Spleen (tissue), 11 donors: ENCODE data around the gene UNC13A. TPM values are rescaled to one million over a fixed set of nuclear protein-coding genes. Genes with fewer than 3 reads are reported as not detected.

ENCODE experiments used
- DNase-seq: peaks from one replicate; pipeline ENCODE4 v3.0.0-alpha.2; 2020
- H3K27ac ChIP-seq, 8 donors: fragments of 200-600 bp; sonication (generic) in 7 of 8; 1 replicate in 4 of 8; 2 replicates in 4 of 8; pipeline versions ENCODE4 v1.5.0 to v1.8.0; 2016 to 2021; ENCODE audit warnings: inconsistent platforms in 4 of 8, mild to moderate bottlenecking in 4 of 8, moderate library complexity in 1 of 8
- H3K27me3 ChIP-seq, 7 donors: fragments of 200-600 bp; sonication (generic) in 6 of 7; replicated peaks in 1 of 7; 1 replicate in 4 of 7; 2 replicates in 3 of 7; pipeline versions ENCODE4 v1.5.0 to v1.8.0; 2016 to 2021; ENCODE audit warnings: inconsistent platforms in 3 of 7, mild to moderate bottlenecking in 1 of 7
- H3K36me3 ChIP-seq, 6 donors: fragments of 200-600 bp; sonication (generic) in 5 of 6; 1 replicate in 4 of 6; 2 replicates in 2 of 6; pipeline versions ENCODE4 v1.5.0 to v1.8.0; 2016 to 2021; ENCODE audit warnings: inconsistent platforms in 2 of 6
- H3K4me1 ChIP-seq, 6 donors: fragments of 200-600 bp; sonication (generic) in 5 of 6; 1 replicate in 3 of 6; 2 replicates in 3 of 6; pipeline versions ENCODE4 v1.5.0 to v1.8.0; 2016 to 2021; ENCODE audit warnings: inconsistent platforms in 3 of 6
- H3K4me3 ChIP-seq, 8 donors: fragments of 200-600 bp; sonication (generic) in 7 of 8; 1 replicate in 4 of 8; 2 replicates in 4 of 8; pipeline versions ENCODE4 v1.5.0 to v1.8.0; 2016 to 2021; ENCODE audit warnings: inconsistent platforms in 4 of 8, mild to moderate bottlenecking in 4 of 8, moderate library complexity in 2 of 8
- H3K9me3 ChIP-seq, 8 donors: fragments of 200-600 bp; sonication (generic) in 7 of 8; 1 replicate in 4 of 8; 2 replicates in 4 of 8; pipeline versions ENCODE4 v1.5.0 to v1.8.0; 2016 to 2021; ENCODE audit warnings: inconsistent platforms in 4 of 8
- CTCF ChIP-seq, 11 experiments: fragments of 200-600 bp in 7 of 11; fragments of 450-650 bp in 4 of 11; sonication (generic) in 4 of 11; IDR thresholded peaks in 8 of 11; conservative IDR thresholded peaks in 3 of 11; 1 replicate in 7 of 11; 2 replicates in 4 of 11; pipeline versions ENCODE4 v1.4.0 to v1.8.0; 2016 to 2021; ENCODE audit warnings: antibody characterized with exemption in 11 of 11, inconsistent platforms in 4 of 11, mild to moderate bottlenecking in 1 of 11
- POLR2A ChIP-seq, 3 donors: fragments of 450-650 bp; IDR thresholded peaks; one replicate each; pipeline ENCODE4 v1.5.1; 2017; ENCODE audit warnings: antibody characterized with exemption in 3 of 3, mild to moderate bottlenecking in 1 of 3
- POLR2AphosphoS5 ChIP-seq, 3 donors: sonication (generic); formaldehyde crosslinking; IDR thresholded peaks; one replicate each; pipeline ENCODE4 v1.5.1; 2017; ENCODE audit warnings: antibody characterized with exemption in 3 of 3
- WGBS, 5 donors: extraction: QIAGEN DNeasy Blood & Tissue Kit in 3 of 5; methylation state at CpG; one replicate each; pipeline versions ENCODE4 v1.1.5 to v1.1.7; 2013 to 2018; 5-methylcytosine and 5-hydroxymethylcytosine counted together
- intact Hi-C: fragments of 100-400 bp; cut with DNase I; formaldehyde crosslinking; loops from one replicate; pipeline ENCODE4 v1.15.0; 2023; ENCODE audit warnings: low total_unique reads
- polyA plus RNA-seq, 3 donors: library from polyadenylated mRNA; stranded (reverse); fragments of 200-250 nt; gene quantifications; one replicate each; pipeline ENCODE4 v1.2.1, GENCODE V29; 2013
- total RNA-seq, 7 donors: library from RNA; depleted of rRNA in 3 of 7; stranded (reverse); fragments of >200 nt in 3 of 7; fragmentation: NEBNext Ultra II Directional in 4 of 7; extraction: Animal tissue kit (Norgen Biotek cat#: 25700) in 4 of 7; gene quantifications; one replicate each; pipeline versions ENCODE4 v1.1.0 to v1.2.1, GENCODE V29; 2016 to 2021
- donor health status: healthy with polysubstance abuse.
- donor health status: DM: no; HTN: no; CAD: no; lungs with moderate emphysema.
- donor health status: DM: no; HTN: no; CAD: no.
- donor health status: Bipolar disorder and iron deficiency.
- donor health status: healthy.
- donor health status: DM: no; HTN: no; CAD: no.
- donor health status: DM: yes; HTN: yes; CAD: no.

The UNC13A gene
- total and polyA plus RNA-seq, 10 donors = 0.73 to 10.7 (median 5.0) TPM

- intact Hi-C loops = no loop called here
- no peak overlapping the region for H3K27ac ChIP-seq
Measured at GRCh38 chr19:17627161-17627560, 61.0 kb downstream of the UNC13A start.

GRCh38 chr19:17626456-17627015, 61.6 kb downstream of the UNC13A start:
- no peak for DNase-seq
- Histone ChIP-seq H3K36me3 (no peaks in the 10 kb centered on the region), H3K27ac (no peak overlapping the region), H3K9me3 (peaks cover 0 to 8% (median 6%) of the 10 kb centered on the region in 8 donors), H3K4me1 (no peaks in the 10 kb centered on the region), H3K4me3 (no peak overlapping the region), H3K27me3 (peaks cover 0 to 6% (median 0%) of the 10 kb centered on the region in 7 donors)
- TF ChIP-seq POLR2A (IDR thresholded peaks at IDR 0.05) = no peak
- WGBS, 5 donors = 58 to 70% (median 64%) methylated on average over 12 of the region's 12 CpGs
- intact Hi-C loops = no loop called here

More at GRCh38 chr19:17627161-17627560, 61.0 kb downstream of the UNC13A start:
- no peaks in the 10 kb centered on the region for H3K4me1 ChIP-seq
- H3K9me3 ChIP-seq = peaks cover 0 to 2% (median under 1%) of the 10 kb centered on the region in 8 donors
- TF ChIP-seq POLR2AphosphoS5 (IDR thresholded peaks at IDR 0.05) (no peak), CTCF (IDR thresholded peaks at IDR 0.05 in 8 of 11, conservative IDR thresholded peaks at IDR 0.05 in 3 of 11) (no peak), POLR2A (IDR thresholded peaks at IDR 0.05) (no peak)
- DNase-seq = no peak
- 84 to 96% (median 93%) methylated on average over 3 of the region's 3 CpGs for WGBS, 5 donors
- H3K4me3 ChIP-seq = no peak overlapping the region
- H3K36me3 ChIP-seq = no peaks in the 10 kb centered on the region
- peaks cover 0 to 6% (median 0%) of the 10 kb centered on the region in 7 donors for H3K27me3 ChIP-seq

- H3K4me3 ChIP-seq = no peak overlapping the region
- H3K9me3 ChIP-seq = peaks cover 0 to 11% (median 6%) of the 10 kb centered on the region in 8 donors
- no peak for DNase-seq
- intact Hi-C loops = no loop called here
- H3K27me3 ChIP-seq = peaks cover 0 to 6% (median 0%) of the 10 kb centered on the region in 7 donors
- no peak overlapping the region for H3K27ac ChIP-seq
- H3K36me3 ChIP-seq = no peaks in the 10 kb centered on the region
- H3K4me1 ChIP-seq = no peaks in the 10 kb centered on the region
- TF ChIP-seq POLR2A (IDR thresholded peaks at IDR 0.05) (no peak), CTCF (IDR thresholded peaks at IDR 0.05 in 8 of 11, conservative IDR thresholded peaks at IDR 0.05 in 3 of 11) (no peak), POLR2AphosphoS5 (IDR thresholded peaks at IDR 0.05) (no peak)
- WGBS, 5 donors = 84 to 92% (median 87%) methylated on average over 2 of the region's 2 CpGs
Measured at GRCh38 chr19:17625980-17626379, 62.2 kb downstream of the UNC13A start.

- no peak overlapping the region for H3K27ac ChIP-seq
- peaks cover 0 to 11% (median 6%) of the 10 kb centered on the region in 8 donors for H3K9me3 ChIP-seq
- H3K4me3 ChIP-seq = no peak overlapping the region
- intact Hi-C loops = no loop called here
- DNase-seq = no peak
- TF ChIP-seq POLR2AphosphoS5 (IDR thresholded peaks at IDR 0.05) = no peak
- TF ChIP-seq CTCF (IDR thresholded peaks at IDR 0.05 in 8 of 11, conservative IDR thresholded peaks at IDR 0.05 in 3 of 11) = no peak
- no peak for TF ChIP-seq POLR2A (IDR thresholded peaks at IDR 0.05)
- H3K36me3 ChIP-seq = no peaks in the 10 kb centered on the region
- 70 to 92% (median 84%) methylated on average over 1 of the region's 1 CpG for WGBS, 5 donors
- peaks cover 0 to 6% (median 0%) of the 10 kb centered on the region in 7 donors for H3K27me3 ChIP-seq
- peaks cover 0 to under 1% (median 0%) of the 10 kb centered on the region in 6 donors for H3K4me1 ChIP-seq
Measured at GRCh38 chr19:17625043-17625442, 63.1 kb downstream of the UNC13A start.
